Upper lobe of right lung (tissue), 1 donor: ENCODE measurements around the gene RAB10. TPM values are rescaled to one million over a fixed set of nuclear protein-coding genes. Genes with fewer than 3 reads are reported as not detected.
"Not testable (repeated sequence)": the region's sequence is repeated elsewhere in the genome, so short reads cannot be mapped to it uniquely, and the experiment has no call there.

Experiments
- ATAC-seq: fragments of 200-7000 bp; cut with Tn5 transposase; one replicate; pipeline ENCODE4 v1.9.1; 2020; ENCODE audit warnings: mild to moderate bottlenecking, moderate library complexity
- DNase-seq: peaks from one replicate; pipeline ENCODE4 v3.0.0-alpha.2; 2020
- H3K27ac ChIP-seq: fragments of 200-600 bp; one replicate; pipeline ENCODE4 v1.8.0; 2022
- H3K27me3 ChIP-seq: fragments of 200-600 bp; one replicate; pipeline ENCODE4 v1.8.0; 2022; ENCODE audit warnings: mild to moderate bottlenecking
- H3K36me3 ChIP-seq: fragments of 200-600 bp; one replicate; pipeline ENCODE4 v1.8.0; 2022
- H3K4me1 ChIP-seq: fragments of 200-600 bp; one replicate; pipeline ENCODE4 v1.8.0; 2022
- H3K4me3 ChIP-seq: fragments of 200-600 bp; one replicate; pipeline ENCODE4 v1.8.0; 2022; ENCODE audit warnings: mild to moderate bottlenecking
- H3K9me3 ChIP-seq: fragments of 200-600 bp; one replicate; pipeline ENCODE4 v1.8.0; 2022
- intact Hi-C: fragments of 100-400 bp; cut with DNase I; formaldehyde crosslinking; loops from one replicate; pipeline ENCODE4 v1.11.0; 2022
- total RNA-seq: library from RNA; stranded (reverse); fragmentation: NEBNext Ultra II Directional; extraction: Animal tissue kit (Norgen Biotek cat#: 25700); gene quantifications from one replicate; pipeline ENCODE4 v1.2.1, GENCODE V29; 2021
- TF ChIP-seq, protein P1 (sequence below): fragments of 200-600 bp; IDR thresholded peaks from one replicate; pipeline ENCODE4 v1.8.0; 2022; ENCODE audit warnings: antibody characterized with exemption
- donor health status: DM: no; HTN: yes; CAD: no; lungs with severe emphysema.

The RAB10 gene
- total RNA-seq, 1 donor from 2014 or later, result 111 TPM

DNA sequence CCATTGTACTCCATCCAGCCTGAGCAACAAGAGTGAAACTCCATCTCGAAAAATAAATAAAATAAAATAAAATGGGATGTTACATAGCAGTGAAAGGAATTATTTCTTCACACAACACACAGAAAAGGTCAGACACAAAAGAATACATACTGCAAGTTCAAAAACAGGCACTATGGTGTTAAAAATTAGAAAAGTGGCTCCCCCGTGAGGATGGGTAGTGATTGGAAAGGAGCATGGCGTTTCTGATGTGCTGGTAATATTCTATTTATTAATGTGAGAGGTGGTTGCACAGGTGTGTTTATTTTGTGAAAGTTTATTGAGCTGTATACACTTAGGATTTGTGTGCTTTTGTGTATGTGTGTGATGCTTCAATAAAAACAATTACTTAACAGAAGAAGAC lies 22.9 kb upstream of the RAB10 start:
- intact Hi-C loops, result no loop called here
- DNase-seq, result no peak
- peaks cover 32% of the 10 kb centered on the region for H3K4me1 ChIP-seq
- H3K36me3 ChIP-seq, result no peaks in the 10 kb centered on the region
- H3K4me3 ChIP-seq, result no peak overlapping the region
- no peaks in the 10 kb centered on the region for H3K27me3 ChIP-seq
- TF ChIP-seq, protein P1, sequence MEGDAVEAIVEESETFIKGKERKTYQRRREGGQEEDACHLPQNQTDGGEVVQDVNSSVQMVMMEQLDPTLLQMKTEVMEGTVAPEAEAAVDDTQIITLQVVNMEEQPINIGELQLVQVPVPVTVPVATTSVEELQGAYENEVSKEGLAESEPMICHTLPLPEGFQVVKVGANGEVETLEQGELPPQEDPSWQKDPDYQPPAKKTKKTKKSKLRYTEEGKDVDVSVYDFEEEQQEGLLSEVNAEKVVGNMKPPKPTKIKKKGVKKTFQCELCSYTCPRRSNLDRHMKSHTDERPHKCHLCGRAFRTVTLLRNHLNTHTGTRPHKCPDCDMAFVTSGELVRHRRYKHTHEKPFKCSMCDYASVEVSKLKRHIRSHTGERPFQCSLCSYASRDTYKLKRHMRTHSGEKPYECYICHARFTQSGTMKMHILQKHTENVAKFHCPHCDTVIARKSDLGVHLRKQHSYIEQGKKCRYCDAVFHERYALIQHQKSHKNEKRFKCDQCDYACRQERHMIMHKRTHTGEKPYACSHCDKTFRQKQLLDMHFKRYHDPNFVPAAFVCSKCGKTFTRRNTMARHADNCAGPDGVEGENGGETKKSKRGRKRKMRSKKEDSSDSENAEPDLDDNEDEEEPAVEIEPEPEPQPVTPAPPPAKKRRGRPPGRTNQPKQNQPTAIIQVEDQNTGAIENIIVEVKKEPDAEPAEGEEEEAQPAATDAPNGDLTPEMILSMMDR, result no peak
- H3K27ac ChIP-seq, result no peak overlapping the region
- no peaks in the 10 kb centered on the region for H3K9me3 ChIP-seq
- ATAC-seq, result no peak

DNA sequence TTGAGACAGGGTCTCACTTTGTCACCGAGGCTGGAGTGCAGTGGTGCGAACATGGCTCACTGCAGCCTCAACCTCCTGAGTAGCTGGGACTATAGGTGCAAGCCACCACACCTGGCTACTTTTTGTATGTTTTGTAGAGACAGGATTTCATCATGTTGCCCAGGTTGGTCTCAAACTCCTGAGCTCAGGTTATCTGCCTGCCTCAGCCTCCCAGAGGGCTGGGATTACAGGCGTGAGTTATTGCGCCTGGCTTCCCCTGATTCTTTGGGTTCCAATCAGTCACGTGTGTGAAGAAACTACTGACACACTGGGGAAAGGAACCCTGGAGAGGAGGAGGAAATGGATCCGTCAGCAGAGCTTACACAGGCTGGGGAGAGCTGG lies 22.3 kb upstream of the RAB10 start:
- intact Hi-C loops, result no loop called here
- H3K9me3 ChIP-seq, result no peaks in the 10 kb centered on the region
- no peaks in the 10 kb centered on the region for H3K27me3 ChIP-seq
- peaks cover 36% of the 10 kb centered on the region for H3K4me1 ChIP-seq
- no peak overlapping the region for H3K4me3 ChIP-seq
- no peaks in the 10 kb centered on the region for H3K36me3 ChIP-seq
- DNase-seq, result no peak
- ATAC-seq, result peak; percentile 33
- peak overlapping the region; percentile 1 for H3K27ac ChIP-seq
- TF ChIP-seq, protein P1, result no peak

DNA sequence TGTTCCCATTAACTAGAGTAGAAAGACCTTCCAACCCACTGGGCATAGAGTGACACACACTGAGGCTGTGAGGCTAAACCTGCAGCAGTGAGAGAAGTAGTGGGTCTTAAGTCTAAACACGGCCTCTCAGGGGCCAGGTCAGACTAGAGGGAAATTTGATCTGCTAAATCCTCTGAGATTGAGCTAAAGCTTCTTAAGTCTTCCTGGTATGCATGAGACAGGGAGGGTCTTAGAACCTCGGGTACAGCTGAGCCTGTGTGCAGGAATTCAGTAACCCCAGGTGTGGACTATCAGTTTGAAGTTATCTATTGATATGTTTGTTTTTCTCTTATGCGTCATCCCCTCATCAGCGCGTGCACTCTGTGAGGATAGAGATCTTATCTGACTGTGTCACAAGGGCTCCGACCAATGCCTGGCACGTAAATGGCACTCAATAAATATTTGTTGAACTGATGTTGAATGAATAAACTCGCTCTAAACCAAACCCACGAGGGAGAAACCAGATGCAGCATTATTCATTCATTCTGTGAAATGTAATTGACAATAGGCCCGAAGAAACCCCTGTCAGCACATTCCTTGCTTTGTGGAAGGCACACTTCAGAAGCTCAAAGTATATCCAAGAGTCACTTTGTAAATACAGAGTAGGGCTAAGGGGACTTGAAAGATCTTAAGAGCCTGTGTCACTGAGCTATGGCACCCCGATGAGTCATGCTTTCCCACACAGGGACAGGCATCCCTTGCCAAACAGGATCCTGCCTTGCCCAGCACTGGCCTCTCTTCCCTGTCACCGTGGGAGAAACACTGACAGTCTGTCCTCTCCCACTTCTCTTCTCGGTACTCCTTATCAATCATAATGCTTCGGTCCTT lies 21.7 kb upstream of the RAB10 start:
- H3K36me3 ChIP-seq, result no peaks in the 10 kb centered on the region
- ATAC-seq (peak; percentile 87), DNase-seq (peak; percentile 82)
- peak overlapping the region; percentile 12 for H3K27ac ChIP-seq
- H3K4me1 ChIP-seq, result peaks cover 36% of the 10 kb centered on the region
- no peaks in the 10 kb centered on the region for H3K27me3 ChIP-seq
- no peak overlapping the region for H3K4me3 ChIP-seq
- H3K9me3 ChIP-seq, result no peaks in the 10 kb centered on the region
- TF ChIP-seq, protein P1, result no peak
- intact Hi-C loops, result no loop called here

DNA sequence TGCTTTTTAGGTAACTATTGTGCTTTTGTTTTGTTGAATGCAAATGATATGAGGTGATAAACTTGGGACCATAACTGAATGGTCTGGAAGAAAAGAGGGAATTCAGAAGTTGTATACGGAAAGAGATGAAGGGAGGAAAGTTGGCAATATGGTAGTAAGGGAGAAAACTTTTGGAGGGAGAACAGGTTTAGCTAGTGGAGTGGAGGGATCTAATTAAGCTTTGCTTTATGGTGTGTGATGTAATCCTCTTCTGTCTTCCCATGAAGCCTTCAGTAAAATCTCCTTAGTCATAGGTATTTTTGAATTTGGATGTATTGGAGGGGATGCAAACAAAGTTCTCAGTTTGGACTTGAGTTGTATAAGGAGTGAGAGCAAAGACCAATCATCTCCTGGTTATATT lies 20.2 kb upstream of the RAB10 start:
- H3K9me3 ChIP-seq, result no peaks in the 10 kb centered on the region
- peaks cover 46% of the 10 kb centered on the region for H3K4me1 ChIP-seq
- TF ChIP-seq, protein P1, result no peak
- ATAC-seq, result no peak
- H3K27ac ChIP-seq, result no peak overlapping the region
- no peaks in the 10 kb centered on the region for H3K36me3 ChIP-seq
- intact Hi-C loops, result no loop called here
- no peaks in the 10 kb centered on the region for H3K27me3 ChIP-seq
- no peak overlapping the region for H3K4me3 ChIP-seq
- no peak for DNase-seq

DNA sequence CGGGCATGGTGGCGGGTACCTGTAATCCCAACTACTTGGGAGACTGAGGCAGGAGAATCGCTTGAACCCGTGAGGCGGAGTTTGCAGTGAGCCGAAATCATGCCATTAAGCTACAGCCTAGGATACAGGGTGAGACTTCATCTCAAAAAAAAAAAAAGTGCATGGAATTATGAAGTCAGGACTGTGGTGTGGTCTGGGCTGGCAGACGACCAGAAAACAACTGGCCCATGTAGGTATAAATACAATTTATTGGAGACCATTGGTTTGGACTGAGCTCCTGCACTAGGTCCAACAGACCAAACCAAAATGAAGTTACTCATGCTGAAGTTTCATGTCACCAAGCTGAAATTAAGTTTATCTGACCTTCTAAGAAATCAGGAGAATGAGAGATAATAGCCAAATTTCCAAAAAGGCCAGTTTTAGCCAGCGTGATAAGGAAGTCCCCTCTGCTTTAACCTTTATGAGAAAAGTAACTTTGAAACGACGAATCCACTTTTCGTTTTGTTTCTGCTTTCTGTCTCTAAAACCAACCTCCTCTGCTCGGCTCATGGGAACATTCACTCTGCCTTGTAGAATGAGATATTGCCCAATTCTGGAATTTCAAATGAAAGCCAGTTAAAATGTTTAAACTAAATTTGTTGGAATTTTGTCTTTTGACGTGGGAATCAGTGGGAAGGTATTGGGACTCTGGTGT lies 17.7 kb upstream of the RAB10 start:
- Histone ChIP-seq H3K4me3 (no peak overlapping the region), H3K36me3 (no peaks in the 10 kb centered on the region), H3K9me3 (no peaks in the 10 kb centered on the region), H3K4me1 (peaks cover 33% of the 10 kb centered on the region), H3K27me3 (no peaks in the 10 kb centered on the region), H3K27ac (peak overlapping the region; percentile 43)
- ATAC-seq, result no peak
- intact Hi-C loops, result no loop called here
- peak; percentile 26 for DNase-seq
- TF ChIP-seq, protein P1, result no peak

DNA sequence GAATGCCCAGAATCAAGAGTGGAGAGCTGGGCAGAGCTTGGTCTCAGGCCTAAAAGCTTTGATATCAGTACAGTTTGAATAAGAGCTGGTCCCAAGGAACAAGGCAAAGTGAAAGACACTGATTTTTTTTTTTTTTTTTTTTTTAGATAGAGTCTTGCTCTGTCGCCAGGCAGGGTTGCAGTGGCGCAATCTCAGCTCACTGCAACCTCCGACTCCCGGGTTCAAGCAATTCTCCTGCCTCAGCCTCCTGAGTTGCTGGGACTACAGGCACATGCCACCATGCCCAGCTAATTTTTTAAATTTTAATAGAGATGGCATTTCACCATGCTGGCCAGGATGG lies 17.2 kb upstream of the RAB10 start:
- peaks cover 28% of the 10 kb centered on the region for H3K4me1 ChIP-seq

More for the DNA sequence above, 17.2 kb upstream of the RAB10 start:
- H3K36me3 ChIP-seq, H3K27me3 ChIP-seq, H3K9me3 ChIP-seq, H3K4me3 ChIP-seq, ATAC-seq, intact Hi-C loops: not testable (repeated sequence)
- DNase-seq, result peak; percentile 48
- peak overlapping the region; percentile 43 for H3K27ac ChIP-seq
